Iris pigment epithelial cell (primary cell): ENCODE results near the gene MCEMP1.

Source experiments
- DNase-seq: peaks from one replicate; pipeline ENCODE4 v3.0.0-alpha.2; 2011; ENCODE audit warnings: low read depth

The MCEMP1 gene

DNA sequence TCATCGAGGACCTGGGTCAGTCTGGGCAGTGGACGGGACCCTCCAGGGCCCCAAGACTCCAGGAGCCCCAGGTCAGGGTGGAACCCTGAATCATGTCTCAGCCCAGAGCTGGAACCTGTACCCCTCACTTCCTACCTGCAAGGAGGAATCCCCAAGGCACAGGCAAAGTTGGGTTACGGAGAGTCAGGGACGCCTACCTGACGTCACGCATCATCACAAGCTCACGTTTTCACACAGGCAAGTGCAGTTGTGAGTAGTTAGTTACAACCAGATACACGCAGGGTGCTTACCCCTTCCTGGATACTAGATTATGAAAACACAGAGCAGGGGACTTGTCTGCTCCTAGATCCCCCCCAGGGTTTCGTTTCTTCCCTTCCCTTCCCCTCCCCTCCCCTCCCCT, 6.1 kb upstream of the MCEMP1 start:
- DNase-seq = no peak

- no peak for DNase-seq
These were observed 4.4 kb upstream of the MCEMP1 start for GRCh38 chr19:7672522-7672921.

- DNase-seq = peak; percentile 68
These were observed 2.6 kb upstream of the MCEMP1 start for GRCh38 chr19:7674010-7675005.

DNA sequence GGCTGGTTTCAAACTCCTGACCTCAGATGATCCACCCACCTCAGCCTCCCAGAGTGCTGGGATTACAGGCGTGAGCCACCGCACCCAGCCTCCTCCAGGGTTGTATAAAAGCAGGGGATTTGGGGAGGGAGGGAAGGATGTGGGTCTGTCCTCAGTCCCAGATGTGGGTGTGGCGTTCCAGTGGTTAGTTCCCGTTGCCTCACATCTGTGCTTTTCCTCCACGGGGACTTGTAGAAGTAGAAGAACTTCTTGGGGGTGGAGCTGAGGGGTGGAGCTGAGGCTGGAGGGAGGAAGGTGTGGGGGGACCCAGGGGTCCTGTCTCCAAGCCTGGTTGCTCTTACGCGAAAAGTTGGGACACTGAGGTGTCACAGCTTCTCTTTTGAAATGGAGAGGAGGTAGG, 514 bp upstream of the MCEMP1 start:
- no peak for DNase-seq

- DNase-seq = no peak
These were observed 900 bp downstream of the MCEMP1 start for GRCh38 chr19:7677669-7678311.

- no peak for DNase-seq
These were observed 2.3 kb downstream of the MCEMP1 start for GRCh38 chr19:7678971-7679751.

- DNase-seq = no peak
These were observed 3.1 kb downstream of the MCEMP1 start for GRCh38 chr19:7679771-7680605.

DNA sequence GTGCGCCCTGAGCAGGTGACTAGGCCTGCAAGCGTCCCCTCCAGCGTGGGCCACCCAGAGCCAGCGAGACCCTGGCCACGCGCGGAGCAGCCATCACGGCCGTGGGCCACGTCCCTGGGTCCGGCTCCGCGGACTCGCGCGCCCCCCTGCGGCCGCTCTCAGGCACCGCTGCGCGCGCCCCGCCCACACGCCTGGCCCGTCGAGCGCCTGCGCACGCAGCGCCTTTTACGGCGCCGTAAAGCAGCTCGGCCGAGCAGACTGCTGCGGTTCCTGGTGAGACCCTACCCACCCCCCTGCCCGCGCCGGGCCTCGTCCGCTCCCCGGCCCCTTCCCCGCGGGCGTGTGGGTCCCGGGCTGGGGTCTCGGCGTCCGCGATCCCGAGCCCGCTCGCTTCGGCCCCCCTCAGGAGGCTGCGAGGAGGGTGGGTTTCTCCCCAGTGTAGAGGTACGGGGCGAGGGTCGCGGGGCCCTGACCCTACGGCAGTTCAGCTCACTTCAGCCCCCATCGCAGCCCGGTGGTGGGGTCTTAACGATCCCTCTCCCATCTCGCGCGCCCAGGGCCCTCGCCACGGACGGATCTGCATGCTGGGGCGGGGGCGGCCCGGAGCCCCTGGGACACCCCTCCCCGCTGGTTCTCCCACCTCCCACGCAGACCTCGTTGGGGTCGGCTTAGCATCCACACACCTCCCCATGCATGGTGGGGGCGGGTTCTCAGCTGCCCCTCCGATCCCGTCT, 3.9 kb downstream of the MCEMP1 start, which contains the start of gene TRAPPC5:
TSS of gene TRAPPC5 (plus strand) at position 228 of the 734 bp plus-strand sequence. CDS start 1,421 bp downstream, outside the sequence.
- peak; percentile 74 for DNase-seq

- peak; percentile 75 for DNase-seq
These were observed 4.7 kb downstream of the MCEMP1 start for GRCh38 chr19:7681340-7682174.

DNA sequence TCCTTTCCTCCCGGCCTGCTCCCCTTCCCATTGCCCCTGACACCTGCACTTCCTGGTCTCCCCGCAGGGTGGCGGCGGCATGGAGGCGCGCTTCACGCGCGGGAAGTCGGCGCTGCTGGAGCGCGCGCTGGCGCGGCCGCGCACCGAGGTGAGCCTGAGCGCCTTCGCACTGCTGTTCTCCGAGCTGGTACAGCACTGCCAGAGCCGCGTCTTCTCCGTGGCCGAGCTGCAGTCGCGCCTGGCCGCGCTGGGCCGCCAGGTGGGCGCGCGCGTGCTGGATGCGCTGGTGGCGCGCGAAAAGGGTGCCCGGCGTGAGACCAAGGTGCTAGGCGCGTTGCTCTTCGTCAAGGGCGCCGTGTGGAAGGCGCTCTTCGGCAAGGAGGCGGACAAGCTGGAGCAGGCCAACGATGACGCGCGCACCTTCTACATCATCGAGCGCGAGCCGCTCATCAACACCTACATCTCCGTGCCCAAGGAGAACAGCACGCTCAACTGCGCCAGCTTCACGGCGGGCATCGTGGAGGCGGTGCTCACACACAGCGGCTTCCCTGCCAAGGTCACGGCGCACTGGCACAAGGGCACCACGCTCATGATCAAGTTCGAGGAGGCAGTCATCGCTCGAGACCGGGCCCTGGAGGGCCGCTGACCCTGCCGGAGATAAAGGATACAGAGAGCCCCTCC, 5.4 kb downstream of the MCEMP1 start:
- no peak for DNase-seq

- no peak for DNase-seq
These were observed 8.9 kb downstream of the MCEMP1 start for GRCh38 chr19:7685546-7686445.

- no peak for DNase-seq
These were observed 10.3 kb downstream of the MCEMP1 start for GRCh38 chr19:7687177-7687576.

DNA sequence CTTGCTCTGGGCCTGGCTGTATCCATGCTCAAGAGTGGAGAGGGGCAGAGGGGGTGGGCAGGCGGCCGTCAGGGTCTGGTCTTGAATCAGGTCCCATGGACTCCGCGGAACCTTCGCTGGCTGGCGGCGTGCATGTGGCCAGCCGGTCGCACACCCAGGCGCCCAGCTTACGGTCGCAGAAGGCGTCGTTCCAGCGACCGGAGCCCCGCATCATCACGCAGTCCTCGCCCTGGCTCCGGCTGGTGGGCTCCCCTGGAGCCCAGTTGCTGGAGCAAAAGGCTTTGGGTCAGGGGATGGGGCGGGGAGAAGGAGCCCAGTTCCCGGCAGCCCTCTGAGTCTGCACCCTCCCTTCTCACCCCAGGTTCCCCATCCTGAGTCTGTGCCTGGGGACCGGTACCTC, 12.3 kb downstream of the MCEMP1 start:
- DNase-seq = no peak

GRCh38 chr19:7690779-7691258, 13.9 kb downstream of the MCEMP1 start:
- DNase-seq = no peak

DNA sequence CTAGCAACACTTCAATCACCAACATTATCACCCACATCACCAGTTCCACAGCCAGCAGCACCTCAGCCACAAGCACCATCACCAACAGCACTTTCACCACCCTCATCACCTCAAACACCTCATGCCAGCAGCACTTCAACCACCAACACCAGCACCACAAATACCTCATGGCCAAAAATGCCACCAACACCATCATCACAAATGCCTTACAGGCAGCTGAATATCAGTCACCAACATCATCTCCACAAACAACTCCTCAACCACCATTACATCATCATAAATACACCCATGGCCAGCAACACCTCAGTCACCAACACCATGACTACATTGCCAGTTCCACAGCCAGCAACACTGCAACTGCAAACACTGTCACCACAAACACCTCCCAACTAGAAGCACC, 14.6 kb downstream of the MCEMP1 start:
- no peak for DNase-seq

DNA sequence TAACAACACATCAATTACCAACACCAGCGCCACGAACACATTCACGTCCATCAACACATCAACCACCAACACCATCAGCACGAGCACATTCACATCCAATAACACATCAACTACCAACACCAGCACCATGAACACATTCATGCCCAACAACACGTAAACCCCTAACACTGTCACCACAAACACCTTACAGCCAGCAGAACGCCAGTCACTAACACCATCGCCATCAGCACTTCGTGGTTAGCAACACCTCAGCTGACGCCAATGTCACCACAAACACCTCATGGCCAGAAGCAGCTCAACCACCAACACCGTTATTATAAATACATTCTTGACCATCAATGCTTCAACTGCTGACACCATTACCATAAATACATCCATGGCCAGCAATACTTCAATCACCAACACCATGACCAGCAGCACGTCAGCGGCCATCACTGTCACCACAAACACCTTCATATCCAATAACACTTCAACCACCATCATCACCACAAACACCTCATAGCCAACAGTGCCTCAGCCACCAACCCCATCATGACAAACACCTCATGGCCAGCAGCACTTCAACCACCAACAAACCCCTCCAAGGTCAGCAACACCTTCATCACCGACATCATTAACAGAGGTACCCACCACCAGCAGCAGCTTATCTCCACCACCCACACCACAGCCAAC, 15.7 kb downstream of the MCEMP1 start:
- no peak for DNase-seq

DNA sequence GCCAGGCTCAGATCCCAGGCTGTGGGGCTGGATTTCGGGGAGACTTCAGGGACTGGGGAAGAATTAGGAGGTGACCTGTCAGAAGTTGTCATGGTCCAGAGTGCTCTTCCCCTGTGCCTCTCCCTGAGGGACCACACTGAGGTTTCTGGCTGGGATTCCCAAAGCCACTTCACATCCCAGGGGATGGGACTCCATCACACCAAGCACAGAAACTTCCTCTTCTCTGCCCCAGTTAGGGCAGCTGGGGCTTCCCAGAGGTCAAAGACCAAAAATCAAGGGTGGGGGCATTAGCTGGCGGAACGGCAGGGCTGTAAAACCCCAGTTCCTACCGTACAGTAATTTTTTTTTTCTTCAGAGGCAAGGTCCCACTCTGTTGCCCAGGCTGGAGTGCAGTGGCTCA, 17.6 kb downstream of the MCEMP1 start:
- no peak for DNase-seq
